HT1080 (cell line): ENCODE measurements around the gene MUC4. TPM values are rescaled to one million over a fixed set of nuclear protein-coding genes. Genes with fewer than 3 reads are reported as not detected.

Experiments used
- DNase-seq: peaks from one replicate; pipeline ENCODE4 v3.0.0-alpha.2; 2015; ENCODE audit warnings: low read depth
- polyA plus RNA-seq, 2 experiments: library from polyadenylated mRNA; depleted of rRNA; stranded (reverse); fragments of >200 nt; gene quantifications; 2 replicates each; pipeline ENCODE4 v1.2.3, GENCODE V29; 2015
- total RNA-seq: library from RNA; depleted of rRNA; stranded (reverse); fragments of >200 nt; shearing (Covaris generic); gene quantifications from 2 replicates; pipeline ENCODE4 v1.2.3, GENCODE V29; 2014; rRNA removed

MUC4 gene, protein sequence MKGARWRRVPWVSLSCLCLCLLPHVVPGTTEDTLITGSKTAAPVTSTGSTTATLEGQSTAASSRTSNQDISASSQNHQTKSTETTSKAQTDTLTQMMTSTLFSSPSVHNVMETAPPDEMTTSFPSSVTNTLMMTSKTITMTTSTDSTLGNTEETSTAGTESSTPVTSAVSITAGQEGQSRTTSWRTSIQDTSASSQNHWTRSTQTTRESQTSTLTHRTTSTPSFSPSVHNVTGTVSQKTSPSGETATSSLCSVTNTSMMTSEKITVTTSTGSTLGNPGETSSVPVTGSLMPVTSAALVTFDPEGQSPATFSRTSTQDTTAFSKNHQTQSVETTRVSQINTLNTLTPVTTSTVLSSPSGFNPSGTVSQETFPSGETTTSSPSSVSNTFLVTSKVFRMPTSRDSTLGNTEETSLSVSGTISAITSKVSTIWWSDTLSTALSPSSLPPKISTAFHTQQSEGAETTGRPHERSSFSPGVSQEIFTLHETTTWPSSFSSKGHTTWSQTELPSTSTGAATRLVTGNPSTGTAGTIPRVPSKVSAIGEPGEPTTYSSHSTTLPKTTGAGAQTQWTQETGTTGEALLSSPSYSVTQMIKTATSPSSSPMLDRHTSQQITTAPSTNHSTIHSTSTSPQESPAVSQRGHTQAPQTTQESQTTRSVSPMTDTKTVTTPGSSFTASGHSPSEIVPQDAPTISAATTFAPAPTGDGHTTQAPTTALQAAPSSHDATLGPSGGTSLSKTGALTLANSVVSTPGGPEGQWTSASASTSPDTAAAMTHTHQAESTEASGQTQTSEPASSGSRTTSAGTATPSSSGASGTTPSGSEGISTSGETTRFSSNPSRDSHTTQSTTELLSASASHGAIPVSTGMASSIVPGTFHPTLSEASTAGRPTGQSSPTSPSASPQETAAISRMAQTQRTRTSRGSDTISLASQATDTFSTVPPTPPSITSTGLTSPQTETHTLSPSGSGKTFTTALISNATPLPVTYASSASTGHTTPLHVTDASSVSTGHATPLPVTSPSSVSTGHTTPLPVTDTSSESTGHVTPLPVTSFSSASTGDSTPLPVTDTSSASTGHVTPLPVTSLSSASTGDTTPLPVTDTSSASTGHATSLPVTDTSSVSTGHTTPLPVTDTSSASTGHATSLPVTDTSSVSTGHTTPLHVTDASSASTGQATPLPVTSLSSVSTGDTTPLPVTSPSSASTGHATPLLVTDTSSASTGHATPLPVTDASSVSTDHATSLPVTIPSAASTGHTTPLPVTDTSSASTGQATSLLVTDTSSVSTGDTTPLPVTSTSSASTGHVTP (N-terminal part only)
- total RNA-seq = 0.07 and 0.26 TPM in 2 replicates
- polyA plus RNA-seq (2015; cell fraction: cytosol; rRNA removed) = 0.07 and 0.08 TPM in 2 replicates
- polyA plus RNA-seq (2015; cell fraction: nucleus; rRNA removed) = 0.20 TPM in 1 of 2 replicates, not detected in the other

DNA sequence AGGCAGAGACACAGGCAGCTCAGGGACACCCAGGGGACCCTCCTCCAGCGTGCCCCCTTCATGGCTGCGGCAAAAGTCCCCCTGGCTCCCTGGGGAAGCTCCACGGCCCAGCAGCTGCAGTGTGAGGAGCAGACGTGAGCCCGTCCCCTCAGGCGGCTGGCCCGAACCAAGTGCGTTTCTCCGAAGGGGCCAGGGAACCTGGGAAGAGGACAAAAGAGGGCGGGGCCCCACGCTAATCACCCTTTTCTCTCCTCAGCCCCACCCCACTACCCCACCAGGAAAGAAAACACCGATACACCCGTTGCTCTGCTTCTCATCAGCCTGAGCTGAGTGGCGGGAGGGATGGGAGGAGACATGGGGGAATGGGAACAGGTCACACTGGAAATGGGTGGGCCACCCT is at the start of gene MUC4:
MUC4 (minus strand) TSS at position 174 of the 400 bp plus-strand sequence; CDS start at position 62, 112 bp downstream.
- DNase-seq = no peak

DNA sequence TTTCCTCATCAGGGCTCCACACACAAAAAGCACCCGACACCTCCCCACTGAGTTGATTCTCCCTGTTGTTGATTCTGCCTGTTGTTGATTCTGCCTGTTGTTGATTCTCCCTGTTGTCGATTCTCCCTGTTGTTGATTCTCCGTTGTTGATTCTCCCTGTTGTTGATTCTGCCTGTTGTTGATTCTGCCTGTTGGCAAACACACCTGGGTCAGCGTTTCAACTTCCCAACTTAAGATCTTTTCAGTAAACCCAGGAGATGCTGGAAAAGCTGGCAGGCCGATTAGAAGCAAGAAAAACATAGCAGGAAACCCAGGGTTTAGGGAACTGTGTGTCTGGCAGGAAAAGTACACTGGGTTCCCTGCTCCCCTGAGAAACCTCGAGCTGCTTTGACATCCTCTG is 48.7 kb upstream of the MUC4 start:
- DNase-seq = no peak

DNA sequence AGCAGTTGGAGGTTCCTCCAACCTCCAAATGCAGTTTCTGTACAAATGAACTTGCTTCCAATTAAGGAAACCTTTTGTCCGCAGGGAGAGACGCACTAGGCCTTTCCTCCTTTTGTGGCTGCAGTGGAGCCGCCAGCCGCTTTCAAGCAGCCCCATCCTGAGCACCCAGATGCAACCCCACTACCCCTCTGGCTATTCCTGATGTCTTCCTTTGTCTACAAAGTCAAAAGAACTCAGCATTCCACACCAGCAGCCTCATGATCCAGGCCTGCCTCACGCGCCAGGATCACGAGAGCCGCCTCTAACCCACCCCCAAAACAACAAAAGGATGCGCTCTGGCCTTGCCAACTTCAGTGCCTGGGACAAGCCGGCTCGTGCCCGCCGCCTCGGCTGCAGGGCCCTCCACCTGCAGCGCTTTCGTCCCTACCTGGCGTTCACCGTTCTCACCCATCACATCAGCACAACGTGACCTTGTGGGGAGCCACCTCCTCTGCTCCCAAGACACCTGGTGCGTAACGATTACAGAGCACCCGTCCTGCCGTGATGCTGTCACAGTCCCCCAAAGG is 48.2 kb upstream of the MUC4 start:
- DNase-seq = no peak

DNA sequence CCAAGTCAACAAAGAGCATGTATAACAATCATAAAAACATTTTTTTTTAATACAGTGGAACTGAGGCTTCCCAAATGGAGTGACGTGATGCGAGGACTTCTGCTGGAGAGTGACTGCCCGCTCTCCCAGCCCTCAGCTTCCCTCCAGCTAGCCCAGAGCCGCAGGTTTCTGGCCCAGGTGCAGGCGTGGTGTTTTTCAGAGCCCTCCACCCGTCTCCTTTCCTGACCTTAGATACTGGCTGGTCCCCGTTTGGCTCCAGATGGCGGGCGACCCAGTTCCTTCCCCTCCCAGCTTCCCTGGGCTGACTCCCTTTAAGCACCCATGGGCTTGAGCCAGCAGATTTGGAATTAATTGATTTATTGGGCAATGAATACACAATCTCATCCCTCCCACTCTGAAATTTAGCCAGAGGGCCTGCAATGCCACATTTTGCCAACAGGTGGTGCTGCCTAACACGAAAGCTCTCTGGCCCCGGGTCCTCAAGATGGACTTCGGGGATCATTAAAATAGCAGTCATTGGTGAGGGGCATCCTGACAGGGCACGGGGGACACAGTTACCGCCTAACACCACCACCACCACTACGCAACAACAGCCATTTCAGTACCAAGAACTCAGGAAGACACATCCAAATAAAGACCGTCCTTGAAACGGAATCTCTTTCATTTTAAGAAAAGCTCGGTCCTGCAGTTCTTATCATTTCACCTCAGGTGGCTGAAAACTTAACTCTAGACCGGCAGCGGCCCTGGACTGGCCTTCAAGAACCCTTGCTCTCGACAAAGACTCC is 47.5 kb upstream of the MUC4 start:
- peak; percentile 58 for DNase-seq

DNA sequence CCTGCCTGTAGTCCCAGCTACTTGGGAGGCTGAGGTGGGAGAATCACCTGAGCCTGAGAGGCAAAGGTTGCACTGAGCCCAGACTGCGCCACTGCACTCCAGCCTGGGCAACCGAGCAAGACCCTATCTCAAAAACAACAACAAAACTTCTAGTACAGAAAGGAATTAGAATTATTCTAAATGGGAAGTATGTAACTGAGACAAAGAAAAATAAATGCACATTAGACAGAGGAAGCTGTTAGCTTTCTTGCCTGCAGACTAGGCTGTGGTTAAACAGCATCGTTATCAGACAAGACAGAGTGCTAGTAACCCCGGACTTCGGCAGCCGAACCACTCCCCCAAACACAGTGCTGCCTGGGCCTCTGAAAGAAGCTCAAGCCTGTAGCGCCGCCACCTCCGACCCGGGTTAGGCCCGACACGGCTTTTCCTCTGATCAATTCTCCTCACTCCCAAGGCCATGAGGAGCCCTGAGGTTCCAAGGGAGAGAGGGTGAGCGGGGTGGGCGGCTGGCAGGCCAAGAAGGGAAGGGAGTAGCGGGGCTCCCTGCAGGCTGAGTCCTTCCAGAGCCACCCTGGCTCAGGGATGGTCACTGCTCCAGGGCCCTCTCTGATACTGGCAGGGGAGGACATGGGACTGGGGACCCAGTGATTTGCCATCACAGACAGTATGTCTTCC is 44.8 kb upstream of the MUC4 start:
- no peak for DNase-seq

DNA sequence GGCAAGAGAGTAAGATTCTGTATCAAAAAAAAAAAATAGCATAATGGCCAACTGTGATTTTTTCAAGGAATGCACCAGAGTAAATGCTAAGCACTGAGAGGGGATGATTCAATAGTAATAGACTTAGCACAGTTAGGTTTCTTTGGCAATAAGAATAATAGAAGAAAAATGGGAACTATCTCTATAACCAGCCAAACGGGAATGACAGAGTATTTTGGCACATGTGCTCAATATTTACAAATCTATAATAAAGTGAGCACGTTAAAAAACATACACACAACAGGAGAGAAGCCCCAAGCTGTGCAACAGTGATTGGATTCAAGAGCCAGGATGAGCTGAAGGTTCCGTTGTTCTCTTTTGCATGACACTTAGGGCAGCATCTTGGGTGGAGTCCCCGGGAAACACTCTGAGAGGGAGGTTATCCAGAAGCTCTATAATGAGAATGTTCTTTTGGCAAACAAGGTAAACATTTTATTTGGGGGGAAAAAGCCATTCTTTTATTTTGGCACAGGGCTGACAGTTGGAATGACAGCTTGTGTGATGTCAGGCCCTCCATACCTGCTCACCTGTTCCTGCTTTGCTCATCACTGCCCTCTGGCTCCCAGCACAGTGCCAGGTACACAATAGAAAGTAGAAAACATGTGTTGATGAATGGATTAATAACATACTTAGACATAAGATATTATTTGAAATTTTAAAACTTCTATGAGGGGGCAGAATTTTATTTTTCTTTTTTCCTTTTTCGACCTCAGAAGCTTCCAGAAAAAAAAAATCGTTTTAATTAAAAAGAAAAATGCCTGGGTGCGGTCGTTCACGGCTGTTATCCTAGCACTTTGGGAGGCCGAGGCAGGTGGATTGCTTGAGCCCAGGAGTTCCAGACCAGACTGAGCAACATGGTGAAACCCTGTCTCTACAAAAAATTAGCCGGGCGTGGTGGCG is 44.0 kb upstream of the MUC4 start:
- no peak for DNase-seq

DNA sequence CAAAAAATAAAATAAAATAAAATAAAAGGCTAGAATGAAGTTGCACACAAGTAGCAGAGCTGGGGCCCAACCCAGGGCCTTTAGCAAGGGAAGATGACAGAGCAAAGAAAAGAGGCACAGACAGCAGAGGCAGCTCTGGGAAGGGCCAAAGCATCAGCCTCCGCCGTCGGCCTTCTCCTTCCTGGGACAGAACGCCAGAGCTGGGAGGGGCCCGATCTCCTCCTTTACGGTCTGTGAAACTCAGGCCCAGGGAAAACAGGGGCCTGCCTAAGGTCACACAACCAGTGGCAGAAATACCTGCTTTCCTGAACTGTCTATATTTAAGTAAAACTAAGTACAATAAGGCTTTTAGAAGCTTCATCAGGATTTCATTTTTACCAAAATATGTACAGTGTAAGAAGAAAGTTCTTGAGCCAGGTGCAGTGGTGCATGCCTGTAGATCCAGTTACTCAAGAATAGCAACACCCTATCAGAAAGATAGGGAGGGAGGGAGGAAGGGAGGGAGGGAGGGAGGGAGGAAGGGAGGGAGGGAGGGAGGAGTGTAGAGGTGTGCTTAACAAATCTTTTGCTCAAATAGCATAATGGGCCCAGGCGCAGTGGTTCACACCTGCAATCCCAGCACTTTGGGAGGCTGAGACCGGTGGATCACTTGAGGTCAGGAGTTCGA is 43.0 kb upstream of the MUC4 start:
- DNase-seq = no peak

DNA sequence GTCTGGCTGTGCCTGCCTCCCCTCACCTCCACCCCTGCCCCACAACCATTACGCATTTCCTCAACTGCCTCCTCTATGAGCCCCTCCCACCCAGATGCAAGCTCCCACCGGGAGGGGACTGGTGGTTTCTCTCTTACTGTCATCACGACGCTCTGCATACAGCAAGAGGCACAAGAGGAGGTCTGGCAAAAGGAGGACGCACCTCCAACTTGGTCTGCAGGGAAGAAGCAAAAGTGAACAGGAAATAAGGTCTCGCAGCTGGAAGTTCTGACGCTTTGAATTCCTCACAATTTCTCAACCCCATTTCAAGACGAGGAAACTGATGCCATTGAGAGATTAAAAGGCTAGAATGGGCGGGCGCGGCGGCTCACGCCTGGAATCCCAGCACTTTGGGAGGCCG is 42.3 kb upstream of the MUC4 start:
- DNase-seq = no peak

DNA sequence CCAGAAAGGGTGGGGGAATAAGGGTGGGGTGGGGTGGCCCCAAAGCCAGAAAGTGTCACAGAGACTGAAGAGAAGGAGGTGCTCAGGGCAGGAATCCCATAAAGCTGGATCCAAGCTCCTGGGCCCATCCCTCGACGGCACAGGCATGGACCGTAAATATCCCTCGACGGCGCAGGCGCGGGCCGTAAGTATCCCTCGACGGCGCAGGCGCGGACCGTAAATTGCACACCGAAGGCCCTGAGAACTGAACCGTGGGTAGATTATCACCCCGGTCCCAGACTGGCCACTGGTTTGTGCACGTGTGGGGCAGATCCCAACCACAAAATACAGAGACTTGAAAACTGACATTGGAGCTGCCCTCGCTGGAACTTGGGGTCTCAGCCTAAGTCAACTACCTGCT is 41.3 kb upstream of the MUC4 start:
- no peak for DNase-seq

DNA sequence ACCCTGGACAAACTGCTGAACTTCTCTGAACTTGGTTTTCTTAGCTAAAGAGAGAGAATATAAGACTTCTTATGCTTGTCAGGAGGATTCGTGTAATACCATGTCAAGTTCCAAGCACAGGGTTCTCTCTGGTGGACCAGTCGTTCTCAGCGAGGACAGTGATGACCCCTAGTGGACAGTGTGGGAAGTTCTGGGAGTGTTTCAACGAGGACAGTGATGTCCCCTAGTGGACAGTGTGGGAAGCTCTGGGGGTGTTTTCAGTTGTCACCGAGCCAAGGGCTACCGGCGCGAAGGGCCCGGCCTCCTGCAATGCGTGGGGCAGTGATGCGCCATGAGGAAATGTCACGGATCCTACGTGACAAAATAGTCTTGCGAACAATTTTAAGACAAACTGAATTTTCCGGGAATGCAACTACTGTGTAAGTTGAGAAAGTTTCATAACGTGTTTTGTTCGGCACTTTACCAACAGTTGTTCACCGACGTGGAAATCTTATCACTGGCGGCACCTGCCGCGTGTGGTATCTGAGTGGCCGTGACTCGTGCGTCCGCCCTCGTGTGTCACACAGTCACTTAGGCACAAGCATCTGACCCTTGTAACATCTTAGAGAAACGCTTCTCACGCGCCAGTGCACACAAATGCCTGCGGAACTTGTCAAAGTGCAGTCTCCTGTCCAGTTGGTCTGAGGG is 39.3 kb upstream of the MUC4 start:
- DNase-seq = peak; percentile 81

DNA sequence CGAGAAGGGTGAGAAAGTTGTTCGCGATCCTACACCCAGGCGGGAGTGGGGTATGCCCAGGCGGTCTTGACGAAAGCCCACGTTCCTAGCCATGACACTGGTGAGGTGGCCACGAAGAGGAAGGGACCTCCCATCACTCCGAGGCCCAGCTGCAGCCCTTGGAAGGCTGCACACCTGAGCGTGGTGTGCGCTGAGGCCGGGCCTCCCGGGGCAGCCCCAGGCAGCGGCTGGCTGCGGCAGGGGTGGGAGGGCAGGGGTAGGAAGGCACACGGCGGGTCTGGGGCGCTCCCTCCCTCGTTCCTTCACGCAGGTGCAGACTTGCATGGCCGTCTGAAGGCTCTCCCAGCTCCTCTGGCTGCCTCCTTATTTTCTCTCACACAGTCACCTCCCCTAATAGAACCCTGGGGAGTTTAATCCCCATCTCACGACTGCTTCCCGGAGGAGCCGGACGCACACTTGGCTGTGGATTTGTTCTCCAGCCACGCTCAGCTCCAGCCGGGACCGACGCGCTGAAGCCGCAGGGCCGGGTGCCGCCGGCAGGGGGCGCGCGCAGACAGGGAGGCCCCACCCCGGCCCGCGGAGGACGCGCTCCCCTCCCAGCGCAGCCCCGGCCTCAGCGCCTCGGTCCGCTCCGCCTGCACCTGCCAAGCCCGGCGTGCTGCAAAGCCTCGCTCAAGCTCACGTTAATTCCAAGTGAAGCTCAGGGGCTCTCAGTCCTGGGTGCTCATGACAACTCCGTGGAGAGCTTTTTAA is 37.8 kb upstream of the MUC4 start:
- no peak for DNase-seq

DNA sequence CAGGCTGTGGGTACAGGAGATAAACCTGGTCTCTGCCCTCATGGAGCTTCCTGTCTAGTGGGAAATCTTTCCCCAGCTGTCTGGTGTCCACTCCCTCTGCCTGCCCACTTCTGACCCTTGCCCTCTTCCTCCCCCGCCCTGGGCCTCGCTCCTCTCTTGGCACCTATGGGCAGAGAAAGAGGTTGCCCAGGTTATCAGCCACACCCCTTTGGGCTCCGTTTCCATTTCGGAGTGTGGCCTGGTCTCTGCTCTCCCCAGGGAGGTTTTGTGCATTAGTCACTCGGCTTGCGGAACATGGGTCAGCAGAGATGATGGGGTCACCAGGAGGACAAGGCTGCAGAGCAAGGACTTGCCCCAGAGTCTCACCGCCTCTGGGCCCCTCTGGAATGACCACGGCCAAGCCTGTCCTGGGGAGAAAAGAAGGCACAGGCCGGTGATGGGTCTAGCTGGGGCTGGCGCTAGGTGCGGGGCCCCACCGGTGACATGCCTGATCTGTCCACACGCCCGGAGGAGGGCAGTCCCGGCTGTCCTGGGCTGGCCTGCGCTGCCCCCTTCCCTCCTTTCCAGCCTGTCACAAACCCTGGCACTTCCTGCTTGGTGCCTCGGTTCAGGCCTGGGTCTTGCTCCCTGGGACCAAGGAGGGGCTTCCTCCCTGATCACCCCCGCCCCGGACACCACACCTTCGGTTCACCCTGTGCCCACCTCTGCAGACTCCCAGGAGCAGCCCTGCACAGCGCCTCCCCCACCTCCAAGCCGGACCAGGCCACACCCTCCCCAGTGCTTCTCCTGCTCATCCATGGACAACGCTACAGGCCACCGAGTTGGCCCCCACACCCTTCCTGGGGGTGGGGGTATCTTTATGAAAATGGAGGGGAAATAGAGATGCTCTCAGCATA is 35.6 kb upstream of the MUC4 start:
- peak; percentile 41 for DNase-seq

DNA sequence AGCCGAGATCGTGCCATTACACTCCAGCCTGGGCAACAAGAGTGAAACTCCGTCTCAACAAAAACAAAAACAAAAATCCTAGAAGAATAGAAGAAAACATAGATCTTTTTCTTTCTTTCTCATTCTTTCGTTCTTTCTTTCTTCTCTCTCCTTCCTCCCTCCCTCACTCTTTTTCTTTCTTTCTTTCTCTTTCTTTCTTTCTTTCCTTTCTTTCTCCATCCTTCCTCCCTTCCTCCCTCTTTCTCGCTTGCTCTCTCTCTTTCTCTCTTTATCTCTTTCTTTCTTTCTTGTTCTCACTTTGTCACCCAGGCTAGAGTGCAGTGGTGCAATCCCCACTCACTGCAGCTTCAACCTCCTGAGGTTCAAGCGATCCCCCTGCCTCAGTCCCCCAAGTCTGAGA is 33.8 kb upstream of the MUC4 start:
- DNase-seq = no peak

DNA sequence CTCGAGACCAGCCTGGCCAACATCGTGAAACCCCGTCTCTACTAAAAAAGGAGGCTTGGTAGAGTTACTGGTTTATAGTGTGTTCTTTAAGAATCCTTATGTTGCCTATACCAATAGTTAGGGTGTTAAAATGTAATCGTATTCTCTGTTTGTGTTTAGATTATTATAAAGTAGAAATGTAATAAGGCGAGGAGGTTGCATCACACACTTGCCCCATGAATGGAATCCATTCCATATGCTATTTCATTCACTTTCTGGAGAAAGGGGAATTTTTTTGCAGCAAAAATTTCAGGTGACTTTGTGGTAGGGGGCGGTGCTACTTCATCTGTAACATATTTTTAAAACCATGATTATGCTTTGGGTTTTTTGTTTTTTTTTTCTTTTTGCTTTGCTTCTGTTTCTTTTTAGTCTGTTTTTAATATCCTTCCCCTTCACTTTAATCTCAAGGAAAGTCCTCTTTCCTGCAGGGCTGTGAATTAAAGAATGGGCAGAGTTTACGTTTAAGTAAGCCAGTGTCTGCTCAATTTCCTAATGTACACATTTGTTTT is 33.0 kb upstream of the MUC4 start:
- no peak for DNase-seq
